ENCODE results near the gene CYP19A1. TPM values are rescaled to one million over a fixed set of nuclear protein-coding genes. Genes with fewer than 3 reads are reported as not detected.
A peak's percentile ranks its signal among the peaks of the same experiment; 100 is the strongest.

The CYP19A1 gene
- total and polyA plus RNA-seq, 8 donors: 0.09 to 2.5 (median 0.28) TPM; not detected in 1

DNA sequence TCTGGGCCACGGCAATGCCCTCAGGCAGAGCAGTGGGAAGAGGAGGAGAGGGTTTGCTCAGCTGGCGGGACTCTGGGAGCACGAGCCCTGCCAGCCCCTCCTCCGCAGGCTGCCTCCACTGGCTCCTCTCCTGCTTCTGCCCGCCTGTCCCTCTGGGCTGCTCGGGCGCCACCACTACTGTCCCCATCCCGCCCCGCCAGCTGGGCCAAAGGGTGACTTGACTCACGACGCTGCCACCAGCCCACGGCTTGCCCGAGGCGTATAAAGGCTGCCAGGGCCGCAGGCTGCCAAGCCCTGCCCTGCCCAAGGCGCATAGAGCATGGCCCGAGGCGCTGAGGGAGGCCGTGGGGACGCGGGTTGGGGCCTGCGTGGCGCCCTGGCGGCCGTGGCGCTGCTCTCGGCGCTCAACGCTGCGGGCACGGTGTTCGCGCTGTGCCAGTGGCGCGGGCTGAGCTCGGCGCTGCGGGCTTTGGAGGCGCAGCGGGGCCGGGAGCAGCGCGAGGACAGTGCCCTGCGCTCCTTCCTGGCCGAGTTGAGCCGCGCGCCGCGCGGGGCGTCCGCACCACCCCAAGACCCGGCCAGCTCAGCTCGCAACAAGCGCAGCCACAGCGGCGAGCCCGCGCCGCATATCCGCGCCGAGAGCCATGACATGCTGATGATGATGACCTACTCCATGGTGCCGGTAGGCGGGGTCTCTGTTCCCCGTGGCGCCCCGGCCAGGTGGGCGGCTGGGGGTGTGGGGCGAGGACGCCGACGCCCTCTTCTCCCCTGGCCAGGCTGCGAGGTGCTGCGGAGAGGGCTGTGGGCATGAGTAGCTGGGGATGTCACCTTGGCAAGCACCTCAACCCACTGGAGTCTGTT lies 3.2 kb upstream of the CYP19A1 start, which contains the start of gene GLDN:
TSS of gene GLDN (plus strand) at position 290 of the 861 bp plus-strand sequence. CDS start at position 320, 30 bp downstream.
- ATAC-seq (peak; percentile 60 to 76 (median 72)), DNase-seq (peak in 4 of 6 donors; percentile 13 to 76 (median 48)), FAIRE-seq (no peak)
- Histone ChIP-seq H3K9me3 (no peaks in the 10 kb centered on the region), H3K4me1 (peaks cover 0 to 4% (median 0%) of the 10 kb centered on the region in 3 donors), H3K4me3 (peak within 1 kb of the TSS; percentile 12 to 46 (median 20)), H3K27me3 (peaks cover 0 to 4% (median 0%) of the 10 kb centered on the region in 4 donors), H3K36me3 (no peaks in the 10 kb centered on the region), H3K27ac (peak within 1 kb of the TSS in 1 of 4 donors; percentile 19)
- TF ChIP-seq CTCF (IDR thresholded peaks at IDR 0.05): no peak
- intact Hi-C loops (cut with DNase I): loop anchor here in 1 of 3 donors (5.0 kb wide), 1 partner anchor 51 kb away; no protein-coding TSS in a partner anchor
- 4% methylated on average over 69 to 76 of the region's 76 CpGs for WGBS, 2 donors

DNA sequence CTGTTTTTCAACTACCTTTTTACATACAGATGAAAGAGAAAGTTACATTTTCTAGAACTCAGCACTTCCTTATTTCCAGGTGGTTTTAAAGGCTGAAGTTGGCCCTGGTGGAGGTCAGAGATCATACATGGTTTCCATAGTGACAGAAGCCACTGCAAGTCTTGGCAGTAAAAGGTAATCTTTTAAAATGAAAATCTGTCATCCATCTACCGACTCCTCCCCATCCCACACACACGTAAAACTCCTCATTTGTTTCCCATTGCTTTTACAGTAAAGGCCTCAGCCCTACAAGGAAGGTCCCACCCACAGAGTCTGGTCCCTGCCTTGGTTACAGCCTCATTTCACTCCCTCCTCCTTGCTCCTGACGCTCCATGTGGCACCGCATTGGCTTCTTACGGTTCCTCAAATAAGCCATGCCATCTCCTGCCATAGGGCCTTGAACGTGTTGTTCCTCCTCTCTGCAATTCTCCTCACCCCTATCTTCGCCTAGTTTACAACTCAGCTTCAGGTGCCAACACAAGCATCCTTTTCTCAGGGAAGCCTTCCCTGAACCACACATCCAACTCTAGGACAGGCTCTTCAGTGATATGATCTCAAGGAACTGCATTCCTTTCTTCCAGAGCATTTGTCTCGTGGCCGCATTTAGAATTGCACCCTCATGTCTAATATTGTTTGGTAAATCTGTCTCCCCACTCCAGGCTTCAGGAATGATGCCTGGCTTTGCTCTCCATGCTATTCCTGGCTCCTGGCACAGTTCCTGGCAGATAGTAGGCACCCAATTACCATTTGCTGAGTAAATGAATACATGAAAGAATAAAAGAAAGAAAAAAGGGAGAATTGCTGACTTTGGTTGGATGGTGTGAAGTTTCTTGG lies 2.6 kb downstream of the CYP19A1 start:
- WGBS, 2 donors: 85 to 86% methylated on average over 9 of the region's 9 CpGs
- no peak for TF ChIP-seq CTCF (IDR thresholded peaks at IDR 0.05)
- no peaks in the 10 kb centered on the region for H3K27me3 ChIP-seq
- no peak overlapping the region for H3K27ac ChIP-seq
- FAIRE-seq: no peak
- ATAC-seq: peak in 1 of 4 donors; percentile 42
- H3K4me3 ChIP-seq: no peak overlapping the region
- intact Hi-C loops (cut with DNase I): no loop called here
- H3K4me1 ChIP-seq: peaks cover 0 to 4% (median 0%) of the 10 kb centered on the region in 3 donors
- no peak for DNase-seq
- no peaks in the 10 kb centered on the region for H3K9me3 ChIP-seq
- H3K36me3 ChIP-seq: no peaks in the 10 kb centered on the region

GRCh38 chr15:51335087-51335486 lies 3.3 kb downstream of the CYP19A1 start:
- no peak for ATAC-seq
- no peak overlapping the region for H3K4me3 ChIP-seq
- intact Hi-C loops (cut with DNase I): no loop called here
- no peaks in the 10 kb centered on the region for H3K36me3 ChIP-seq
- no peak for FAIRE-seq
- no peaks in the 10 kb centered on the region for H3K27me3 ChIP-seq
- WGBS, 2 donors: 86 to 94% methylated on average over 5 of the region's 5 CpGs
- TF ChIP-seq CTCF (IDR thresholded peaks at IDR 0.05): no peak
- H3K9me3 ChIP-seq: no peaks in the 10 kb centered on the region
- H3K4me1 ChIP-seq: peaks cover 0 to 4% (median 0%) of the 10 kb centered on the region in 3 donors
- H3K27ac ChIP-seq: no peak overlapping the region
- no peak for DNase-seq

DNA sequence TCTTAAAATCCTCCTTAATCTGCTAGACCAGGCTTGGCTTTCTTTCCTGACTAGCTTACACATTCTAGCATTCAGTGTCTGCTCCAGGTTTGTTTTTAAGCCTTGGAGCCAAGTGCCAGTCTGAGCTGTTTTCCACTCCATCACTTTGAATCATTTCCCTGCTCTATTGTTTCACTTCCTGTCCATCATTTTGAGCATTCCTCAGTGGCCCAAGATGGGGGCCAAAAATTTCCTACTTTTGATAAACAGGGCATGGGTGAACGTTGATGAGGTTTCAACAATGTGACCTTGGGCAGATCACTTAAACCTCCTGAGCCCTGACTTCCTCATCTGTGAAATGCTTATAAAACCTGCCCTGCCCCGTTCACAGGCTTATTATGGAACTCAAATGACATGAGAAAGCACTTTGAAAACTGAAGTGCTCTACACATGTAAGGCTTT lies 4.4 kb downstream of the CYP19A1 start:
- ATAC-seq (no peak), FAIRE-seq (no peak), DNase-seq (no peak)
- Histone ChIP-seq H3K27me3 (no peaks in the 10 kb centered on the region), H3K4me3 (no peak overlapping the region), H3K4me1 (peaks cover 0 to 4% (median 0%) of the 10 kb centered on the region in 3 donors), H3K27ac (no peak overlapping the region), H3K9me3 (no peaks in the 10 kb centered on the region), H3K36me3 (no peaks in the 10 kb centered on the region)
- 27 to 33% methylated on average over 2 of the region's 2 CpGs for WGBS, 2 donors
- TF ChIP-seq CTCF (IDR thresholded peaks at IDR 0.05): no peak
- intact Hi-C loops (cut with DNase I): no loop called here
